Liver (tissue), 9 donors: Measurements from ENCODE around the gene ARMS2. TPM values are rescaled to one million over a fixed set of nuclear protein-coding genes. Genes with fewer than 3 reads are reported as not detected.

Experiments
- DNase-seq: peaks from one replicate; pipeline ENCODE4 v3.0.0-alpha.2; 2017; ENCODE audit warnings: low spot score
- H3K27ac ChIP-seq, 2 donors: one replicate each; pipeline ENCODE4 v1.7.0; 2013; ENCODE audit warnings: inconsistent platforms in 2 of 2, low read length in 2 of 2, control low read depth in 1 of 2, low read depth in 1 of 2, mild to moderate bottlenecking in 1 of 2
- H3K27me3 ChIP-seq, 4 donors: one replicate each; pipeline versions ENCODE4 v1.6.1 to v1.7.0; 2013; ENCODE audit warnings: low read length in 3 of 4, inconsistent platforms in 1 of 4, mild to moderate bottlenecking in 1 of 4, moderate library complexity in 1 of 4; ENCODE audit not compliant: control insufficient read depth in 4 of 4, insufficient read depth in 4 of 4
- H3K36me3 ChIP-seq, 4 donors: one replicate each; pipeline versions ENCODE4 v1.6.1 to v1.7.0; 2013; ENCODE audit warnings: low read length in 3 of 4, mild to moderate bottlenecking in 3 of 4, low read depth in 1 of 4, moderate library complexity in 1 of 4; ENCODE audit not compliant: control insufficient read depth in 4 of 4, insufficient read depth in 3 of 4
- H3K4me1 ChIP-seq, 4 donors: one replicate each; pipeline versions ENCODE4 v1.6.1 to v1.7.0; 2013; ENCODE audit warnings: low read length in 3 of 4, mild to moderate bottlenecking in 3 of 4, moderate library complexity in 1 of 4; ENCODE audit not compliant: control insufficient read depth in 4 of 4, insufficient read depth in 4 of 4
- H3K4me3 ChIP-seq, 3 donors: one replicate each; pipeline versions ENCODE4 v1.6.1 to v1.7.0; 2013; ENCODE audit warnings: low read length in 3 of 3, control low read depth in 1 of 3, low read depth in 1 of 3, mild to moderate bottlenecking in 1 of 3
- H3K9ac ChIP-seq, 2 donors: one replicate each; pipeline ENCODE4 v1.7.0; 2013; ENCODE audit warnings: low read length in 2 of 2, mild to moderate bottlenecking in 2 of 2, moderate library complexity in 2 of 2, control low read depth in 1 of 2, low read depth in 1 of 2
- H3K9me3 ChIP-seq, 4 donors: one replicate each; pipeline versions ENCODE4 v1.6.1 to v1.7.0; 2013; ENCODE audit warnings: low read length in 3 of 4; ENCODE audit not compliant: control insufficient read depth in 4 of 4
- ATF3 ChIP-seq: IDR thresholded peaks from 2 replicates; pipeline ENCODE4 v1.6.1; 2016; ENCODE audit warnings: antibody characterized with exemption
- CTCF ChIP-seq: fragments of 150-350 bp; IDR thresholded peaks from 2 replicates; pipeline ENCODE4 v1.5.1; 2017; ENCODE audit warnings: improper control_type of control experiment, low read depth, low read length; ENCODE audit not compliant: missing input control
- EGR1 ChIP-seq, 2 donors: IDR thresholded peaks; 2 replicates each; pipeline ENCODE4 v1.6.1; 2016 to 2018; ENCODE audit warnings: antibody characterized with exemption in 2 of 2, low read depth in 2 of 2
- FOXA2 ChIP-seq: IDR thresholded peaks from 2 replicates; pipeline ENCODE4 v1.6.1; 2016; ENCODE audit warnings: antibody characterized with exemption
- GABPA ChIP-seq, 2 donors: IDR thresholded peaks in 1 of 2; conservative IDR thresholded peaks in 1 of 2; 2 replicates each; pipeline ENCODE4 v1.6.1; 2016; ENCODE audit warnings: antibody characterized with exemption in 2 of 2, mild to moderate bottlenecking in 1 of 2, moderate library complexity in 1 of 2
- HNF4A ChIP-seq, 2 donors: conservative IDR thresholded peaks; 2 replicates each; pipeline ENCODE4 v1.6.1; 2016; ENCODE audit warnings: antibody characterized with exemption in 2 of 2, mild to moderate bottlenecking in 2 of 2
- HNF4G ChIP-seq: IDR thresholded peaks from 2 replicates; pipeline ENCODE4 v1.6.1; 2016; ENCODE audit warnings: antibody characterized with exemption
- MAX ChIP-seq: IDR thresholded peaks from 2 replicates; pipeline ENCODE4 v1.6.1; 2016; ENCODE audit warnings: antibody characterized with exemption
- RAD21 ChIP-seq, 2 donors: IDR thresholded peaks; 2 replicates each; pipeline ENCODE4 v1.6.1; 2016; ENCODE audit warnings: antibody characterized with exemption in 2 of 2, mild to moderate bottlenecking in 2 of 2
- REST ChIP-seq: IDR thresholded peaks from 2 replicates; pipeline ENCODE4 v1.6.1; 2016; ENCODE audit warnings: antibody characterized with exemption, mild to moderate bottlenecking
- RXRA ChIP-seq, 2 donors: IDR thresholded peaks; 2 replicates each; pipeline ENCODE4 v1.6.1; 2017 to 2018; ENCODE audit warnings: antibody characterized with exemption in 2 of 2, mild to moderate bottlenecking in 1 of 2
- SP1 ChIP-seq: IDR thresholded peaks from 2 replicates; pipeline ENCODE4 v1.6.1; 2018; ENCODE audit warnings: antibody characterized with exemption, mild to moderate bottlenecking
- YY1 ChIP-seq: IDR thresholded peaks from 2 replicates; pipeline ENCODE4 v1.6.1; 2016; ENCODE audit warnings: antibody characterized with exemption, mild to moderate bottlenecking
- ZBTB33 ChIP-seq: IDR thresholded peaks from 2 replicates; pipeline ENCODE4 v1.6.1; 2016; ENCODE audit warnings: antibody characterized with exemption
- WGBS: extraction: QIAGEN DNeasy Blood & Tissue Kit; methylation state at CpG from one replicate; pipeline ENCODE4 v1.1.7; 2013; 5-methylcytosine and 5-hydroxymethylcytosine counted together
- polyA plus RNA-seq, 2 donors: library from polyadenylated mRNA; stranded (reverse) in 1 of 2; unstranded in 1 of 2; fragments of 200-250 nt in 1 of 2; fragments of >200 nt in 1 of 2; fragmentation: Nextera tagmentation in 1 of 2; extraction: Ambion mirVana in 1 of 2; gene quantifications; one replicate each; pipeline versions ENCODE4 v1.2.1 to v1.2.3, GENCODE V29; 2013 to 2015
- total RNA-seq, 2 donors: library from RNA; depleted of rRNA; stranded (reverse); fragments of >200 nt; gene quantifications; one replicate each; pipeline ENCODE4 v1.2.3, GENCODE V29; 2014
- donor health status: healthy.
- donor health status: healthy.
- donor health status: healthy.
- donor health status: healthy.
- donor health status: healthy.

Gene ARMS2
- total and polyA plus RNA-seq, 4 donors: 0.17 TPM; not detected in 3

- TF ChIP-seq CTCF (no peak), REST (no peak), GABPA (IDR thresholded peaks at IDR 0.05 in 1 of 2, conservative IDR thresholded peaks at IDR 0.05 in 1 of 2) (no peak), ATF3 (no peak), FOXA2 (no peak), SP1 (no peak), HNF4G (no peak), YY1 (no peak), MAX (no peak), RAD21 (IDR thresholded peaks at IDR 0.05) (no peak), HNF4A (conservative IDR thresholded peaks at IDR 0.05) (no peak)
- Histone ChIP-seq H3K27ac (no peak overlapping the region), H3K27me3 (no peaks in the 10 kb centered on the region), H3K4me3 (no peak overlapping the region), H3K9ac (no peak overlapping the region), H3K36me3 (peaks cover 0 to 2% (median 0%) of the 10 kb centered on the region in 4 donors), H3K4me1 (peaks cover 3 to 27% (median 16%) of the 10 kb centered on the region in 4 donors), H3K9me3 (no peaks in the 10 kb centered on the region)
- 83% methylated on average over 4 of the region's 4 CpGs for WGBS
- no peak for DNase-seq
Observed at GRCh38 chr10:122464250-122464510, 9.7 kb downstream of the ARMS2 start.

- no peaks in the 10 kb centered on the region for H3K9me3 ChIP-seq
- no peak for DNase-seq
- no peak overlapping the region for H3K4me3 ChIP-seq
- H3K27me3 ChIP-seq: no peaks in the 10 kb centered on the region
- H3K9ac ChIP-seq: no peak overlapping the region
- H3K4me1 ChIP-seq: peaks cover 3 to 27% (median 16%) of the 10 kb centered on the region in 4 donors
- WGBS: 93% methylated on average over 11 of the region's 11 CpGs
- no peak overlapping the region for H3K27ac ChIP-seq
- TF ChIP-seq EGR1 (IDR thresholded peaks at IDR 0.05; ENCODE audit: low read depth in 2 of 2) (no peak), FOXA2 (no peak), RXRA (IDR thresholded peaks at IDR 0.05) (no peak), REST (no peak), YY1 (no peak), HNF4A (conservative IDR thresholded peaks at IDR 0.05) (no peak), HNF4G (no peak), ZBTB33 (no peak)
- peaks cover 0 to 2% (median 0%) of the 10 kb centered on the region in 4 donors for H3K36me3 ChIP-seq
Observed at GRCh38 chr10:122464586-122464985, 10.1 kb downstream of the ARMS2 start.
